Uterus (tissue), 4 donors: ENCODE data around the gene TRAPPC12. TPM values are rescaled to one million over a fixed set of nuclear protein-coding genes. Genes with fewer than 3 reads are reported as not detected.
A peak's percentile ranks its signal among the peaks of the same experiment; 100 is the strongest.

Experiments
- DNase-seq, 2 donors: peaks; one replicate each; pipeline ENCODE4 v3.0.0-alpha.2; 2019 to 2020
- H3K27ac ChIP-seq, 2 donors: fragments of 200-600 bp; sonication (generic); 1 replicate in 1 of 2; 2 replicates in 1 of 2; pipeline ENCODE4 v1.5.1; 2016 to 2018
- H3K27me3 ChIP-seq, 2 donors: fragments of 200-600 bp; sonication (generic); one replicate each; pipeline ENCODE4 v1.5.1; 2018 to 2019; ENCODE audit warnings: control low read depth in 1 of 2
- H3K36me3 ChIP-seq, 2 donors: fragments of 200-600 bp; sonication (generic); one replicate each; pipeline ENCODE4 v1.5.1; 2019; ENCODE audit warnings: control low read depth in 1 of 2
- H3K4me1 ChIP-seq, 2 donors: fragments of 200-600 bp; sonication (generic); one replicate each; pipeline ENCODE4 v1.5.1; 2018 to 2019; ENCODE audit warnings: control low read depth in 1 of 2
- H3K4me3 ChIP-seq, 2 donors: fragments of 200-600 bp; sonication (generic); 1 replicate in 1 of 2; 2 replicates in 1 of 2; pipeline ENCODE4 v1.5.1; 2018 to 2019; ENCODE audit warnings: mild to moderate bottlenecking in 1 of 2
- H3K9me3 ChIP-seq, 2 donors: fragments of 200-600 bp; sonication (generic); one replicate each; pipeline ENCODE4 v1.5.1; 2019; ENCODE audit warnings: control low read depth in 1 of 2
- POLR2A ChIP-seq, 2 donors: fragments of 450-650 bp; IDR thresholded peaks; one replicate each; pipeline ENCODE4 v1.6.1; 2016; ENCODE audit warnings: antibody characterized with exemption in 2 of 2, mild to moderate bottlenecking in 1 of 2, moderate library complexity in 1 of 2
- intact Hi-C: fragments of 100-400 bp; cut with DNase I; formaldehyde crosslinking; loops from one replicate; pipeline ENCODE4 v1.15.1; 2023; ENCODE audit warnings: low total_unique reads
- total RNA-seq, 4 donors: library from RNA; depleted of rRNA in 3 of 4; stranded (reverse); fragments of >200 nt in 3 of 4; gene quantifications; one replicate each; pipeline versions ENCODE4 v1.1.0 to v1.2.4, GENCODE V29; 2014 to 2023
- TF ChIP-seq, protein P1 (sequence below), 4 experiments: fragments of 200-600 bp in 2 of 4; fragments of 450-650 bp in 2 of 4; sonication (generic) in 2 of 4; IDR thresholded peaks; one replicate each; pipeline ENCODE4 v1.5.1; 2016 to 2019; ENCODE audit warnings: antibody characterized with exemption in 4 of 4, mild to moderate bottlenecking in 2 of 4, moderate library complexity in 1 of 4
- donor health status: DM: yes; HTN: yes; CAD: no.

Gene TRAPPC12
- total RNA-seq, 4 donors from 2014 or later = 15.6 to 149 (median 66.5) TPM

DNA sequence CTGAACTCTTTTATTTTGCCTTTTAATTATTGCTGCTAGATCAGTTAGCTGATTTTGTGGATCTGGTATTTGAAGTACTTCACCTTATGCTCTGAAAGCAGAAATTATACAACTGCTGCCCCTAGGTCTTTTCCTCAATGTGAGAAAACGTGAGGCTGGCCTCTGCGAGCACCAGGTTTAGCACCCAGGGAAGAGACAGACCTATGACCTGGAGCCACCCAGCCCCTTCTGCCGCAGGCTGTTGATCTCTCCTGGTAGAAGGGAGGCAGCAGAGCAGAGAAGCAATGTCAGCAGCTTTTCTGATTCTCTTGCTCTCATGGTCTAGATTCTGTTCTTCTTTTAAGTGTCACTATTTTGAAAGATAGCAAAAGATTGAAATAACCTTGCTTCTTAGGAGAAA lies 19.9 kb downstream of the TRAPPC12 start:
- no peak overlapping the region for H3K27ac ChIP-seq
- no peaks in the 10 kb centered on the region for H3K36me3 ChIP-seq
- intact Hi-C loops = no loop called here
- H3K27me3 ChIP-seq = no peaks in the 10 kb centered on the region
- no peaks in the 10 kb centered on the region for H3K4me1 ChIP-seq
- H3K4me3 ChIP-seq = no peak overlapping the region
- TF ChIP-seq POLR2A (IDR thresholded peaks at IDR 0.05) = no peak
- TF ChIP-seq, protein P1, sequence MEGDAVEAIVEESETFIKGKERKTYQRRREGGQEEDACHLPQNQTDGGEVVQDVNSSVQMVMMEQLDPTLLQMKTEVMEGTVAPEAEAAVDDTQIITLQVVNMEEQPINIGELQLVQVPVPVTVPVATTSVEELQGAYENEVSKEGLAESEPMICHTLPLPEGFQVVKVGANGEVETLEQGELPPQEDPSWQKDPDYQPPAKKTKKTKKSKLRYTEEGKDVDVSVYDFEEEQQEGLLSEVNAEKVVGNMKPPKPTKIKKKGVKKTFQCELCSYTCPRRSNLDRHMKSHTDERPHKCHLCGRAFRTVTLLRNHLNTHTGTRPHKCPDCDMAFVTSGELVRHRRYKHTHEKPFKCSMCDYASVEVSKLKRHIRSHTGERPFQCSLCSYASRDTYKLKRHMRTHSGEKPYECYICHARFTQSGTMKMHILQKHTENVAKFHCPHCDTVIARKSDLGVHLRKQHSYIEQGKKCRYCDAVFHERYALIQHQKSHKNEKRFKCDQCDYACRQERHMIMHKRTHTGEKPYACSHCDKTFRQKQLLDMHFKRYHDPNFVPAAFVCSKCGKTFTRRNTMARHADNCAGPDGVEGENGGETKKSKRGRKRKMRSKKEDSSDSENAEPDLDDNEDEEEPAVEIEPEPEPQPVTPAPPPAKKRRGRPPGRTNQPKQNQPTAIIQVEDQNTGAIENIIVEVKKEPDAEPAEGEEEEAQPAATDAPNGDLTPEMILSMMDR (IDR thresholded peaks at IDR 0.05) = no peak
- peaks cover 5 to 21% of the 10 kb centered on the region in 2 donors for H3K9me3 ChIP-seq
- DNase-seq = no peak

DNA sequence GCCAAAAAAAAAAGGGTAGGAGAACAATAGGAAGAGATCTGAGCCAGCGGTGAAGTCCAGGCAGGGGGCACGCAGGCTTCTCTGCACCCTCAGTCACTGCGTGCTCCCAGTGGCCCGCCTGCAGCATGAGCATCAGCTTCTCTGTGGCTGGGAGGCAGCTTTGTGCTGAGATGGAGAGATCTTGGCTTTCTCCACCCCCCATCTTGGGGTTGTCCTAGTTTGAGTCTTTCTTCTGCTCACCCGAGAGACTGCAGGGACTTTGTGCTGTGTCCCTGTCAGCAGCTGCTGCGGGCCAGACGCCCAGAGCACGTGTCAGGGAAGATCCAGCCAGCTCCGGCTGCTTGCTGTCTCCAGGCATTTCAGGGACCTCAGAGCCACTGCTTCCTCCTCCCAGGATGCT lies 20.3 kb downstream of the TRAPPC12 start:
- TF ChIP-seq POLR2A (IDR thresholded peaks at IDR 0.05) = no peak
- TF ChIP-seq, protein P1 (IDR thresholded peaks at IDR 0.05) = no peak
- H3K9me3 ChIP-seq = peaks cover 5 to 21% of the 10 kb centered on the region in 2 donors
- intact Hi-C loops = no loop called here
- no peaks in the 10 kb centered on the region for H3K27me3 ChIP-seq
- no peaks in the 10 kb centered on the region for H3K36me3 ChIP-seq
- peak in 1 of 2 donors; percentile 39 for DNase-seq
- H3K4me1 ChIP-seq = no peaks in the 10 kb centered on the region
- no peak overlapping the region for H3K4me3 ChIP-seq
- H3K27ac ChIP-seq = no peak overlapping the region

DNA sequence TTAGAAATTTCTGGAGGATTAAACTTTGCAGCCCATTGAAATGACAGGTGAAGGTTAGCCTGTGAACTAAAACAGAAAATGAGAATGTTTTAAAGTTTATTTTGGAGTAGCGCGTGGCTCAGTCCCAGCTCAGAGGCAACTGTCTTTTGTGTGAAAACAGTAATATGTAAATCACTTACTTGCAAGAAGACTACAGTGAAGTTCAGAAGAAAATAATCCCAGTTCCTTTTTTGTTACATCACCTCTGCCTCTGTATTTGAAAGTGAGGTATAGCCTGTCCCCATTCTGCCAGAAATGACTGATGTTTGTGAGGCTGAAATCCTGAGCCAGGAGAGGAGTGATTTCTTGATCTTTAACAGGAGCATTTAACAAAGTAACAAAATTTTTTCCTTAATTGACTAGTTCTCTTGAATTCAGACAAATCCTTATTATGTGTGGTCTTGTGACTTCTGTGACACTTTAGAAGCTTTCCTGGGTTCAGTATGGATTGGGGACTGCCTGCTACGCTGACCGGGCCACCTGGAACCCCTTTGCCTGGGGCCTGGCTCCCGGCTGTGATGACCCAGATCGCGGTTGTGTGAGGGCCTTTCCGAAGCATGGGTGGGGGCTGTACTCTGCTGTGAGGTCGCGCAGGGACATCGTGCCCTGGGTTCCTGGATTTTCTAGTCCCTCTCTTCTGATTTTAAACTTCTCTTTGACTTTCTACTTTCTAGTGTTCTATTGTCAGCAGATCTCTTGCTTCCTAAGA lies 24.3 kb downstream of the TRAPPC12 start:
- Histone ChIP-seq H3K9me3 (no peaks in the 10 kb centered on the region), H3K36me3 (no peaks in the 10 kb centered on the region), H3K4me1 (no peaks in the 10 kb centered on the region), H3K27me3 (no peaks in the 10 kb centered on the region), H3K27ac (no peak overlapping the region), H3K4me3 (no peak overlapping the region)
- intact Hi-C loops = no loop called here
- no peak for DNase-seq
- TF ChIP-seq, protein P1 (IDR thresholded peaks at IDR 0.05) = no peak
- no peak for TF ChIP-seq POLR2A (IDR thresholded peaks at IDR 0.05)

- H3K9me3 ChIP-seq = no peaks in the 10 kb centered on the region
- no peak for TF ChIP-seq POLR2A (IDR thresholded peaks at IDR 0.05)
- TF ChIP-seq, protein P1 (IDR thresholded peaks at IDR 0.05) = no peak
- H3K27ac ChIP-seq = no peak overlapping the region
- intact Hi-C loops = no loop called here
- DNase-seq = no peak
- H3K27me3 ChIP-seq = no peaks in the 10 kb centered on the region
- H3K4me1 ChIP-seq = no peaks in the 10 kb centered on the region
- no peaks in the 10 kb centered on the region for H3K36me3 ChIP-seq
- no peak overlapping the region for H3K4me3 ChIP-seq
Measured at GRCh38 chr2:3404349-3404894, 24.9 kb downstream of the TRAPPC12 start.

DNA sequence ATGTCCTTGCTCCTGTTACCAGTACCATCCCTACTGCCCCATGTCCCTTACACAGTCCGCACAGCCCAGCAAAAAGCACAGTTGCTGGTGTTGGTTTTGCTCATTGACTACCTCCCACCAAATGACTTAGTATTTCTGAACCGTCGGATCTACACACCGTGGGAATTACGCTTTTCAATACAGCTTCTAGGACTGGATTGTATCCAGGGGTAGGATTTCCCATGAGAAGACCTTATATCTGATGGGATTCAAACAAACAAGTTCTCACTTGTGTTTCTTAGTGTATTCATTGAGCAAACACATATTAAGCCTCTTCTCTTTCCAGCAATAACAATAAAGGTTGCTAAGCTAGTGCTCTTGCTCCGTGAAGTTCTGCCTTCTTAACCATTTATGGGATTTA lies 25.8 kb downstream of the TRAPPC12 start:
- no peak for DNase-seq
- no peak overlapping the region for H3K4me3 ChIP-seq
- H3K27me3 ChIP-seq = no peaks in the 10 kb centered on the region
- H3K4me1 ChIP-seq = no peaks in the 10 kb centered on the region
- intact Hi-C loops = no loop called here
- H3K36me3 ChIP-seq = no peaks in the 10 kb centered on the region
- H3K27ac ChIP-seq = no peak overlapping the region
- no peak for TF ChIP-seq POLR2A (IDR thresholded peaks at IDR 0.05)
- TF ChIP-seq, protein P1 (IDR thresholded peaks at IDR 0.05) = no peak
- no peaks in the 10 kb centered on the region for H3K9me3 ChIP-seq
